Fibroblast of lung (primary cell): ENCODE results near the gene SLCO1C1. TPM values are rescaled to one million over a fixed set of nuclear protein-coding genes. Genes with fewer than 3 reads are reported as not detected.

Experiments
- DNase-seq, 2 donors: peaks; one replicate each; pipeline versions ENCODE4 v3.0.0 to v3.0.0-alpha.2; 2010; ENCODE audit warnings: low read depth in 2 of 2
- H2AFZ ChIP-seq: 2 replicates; pipeline ENCODE4 v1.5.1; 2012; ENCODE audit warnings: low read length, control low read depth, inconsistent platforms
- H3K27ac ChIP-seq: 2 replicates; pipeline ENCODE4 v1.5.1; 2011; ENCODE audit warnings: low read length, control low read depth; ENCODE audit not compliant: insufficient read depth
- H3K27me3 ChIP-seq: 2 replicates; pipeline ENCODE4 v1.5.1; 2011; ENCODE audit warnings: mild to moderate bottlenecking, low read length; ENCODE audit not compliant: control insufficient read depth, insufficient read depth
- H3K36me3 ChIP-seq: 2 replicates; pipeline ENCODE4 v1.5.1; 2011; ENCODE audit warnings: low read length; ENCODE audit not compliant: control insufficient read depth, insufficient read depth
- H3K4me1 ChIP-seq: 2 replicates; pipeline ENCODE4 v1.5.1; 2011; ENCODE audit warnings: low read length; ENCODE audit not compliant: control insufficient read depth, insufficient read depth; ENCODE audit errors: extremely low read depth
- H3K4me2 ChIP-seq: 2 replicates; pipeline ENCODE4 v1.5.1; 2011; ENCODE audit warnings: low read length, control low read depth; ENCODE audit not compliant: insufficient read depth; ENCODE audit errors: extremely low read depth
- H3K4me3 ChIP-seq, 4 experiments: fragments of 200-600 bp in 1 of 4; sonication (generic) in 1 of 4; replicated peaks in 1 of 4; 2 replicates each; pipeline ENCODE4 v1.5.1; 2011 to 2016; ENCODE audit warnings: low read length in 4 of 4, low read depth in 3 of 4, mild to moderate bottlenecking in 3 of 4, control low read depth in 2 of 4, inconsistent platforms in 1 of 4, mixed read lengths in 1 of 4; ENCODE audit not compliant: insufficient read depth in 1 of 4; ENCODE audit errors: control extremely low read depth in 1 of 4
- H3K79me2 ChIP-seq: 2 replicates; pipeline ENCODE4 v1.5.1; 2012; ENCODE audit warnings: mild to moderate bottlenecking, low read length, inconsistent platforms; ENCODE audit not compliant: control insufficient read depth, insufficient read depth
- H3K9ac ChIP-seq: 2 replicates; pipeline ENCODE4 v1.5.1; 2011; ENCODE audit warnings: mild to moderate bottlenecking, low read length, control low read depth; ENCODE audit not compliant: insufficient read depth
- H3K9me3 ChIP-seq: 2 replicates; pipeline ENCODE4 v1.5.1; 2012; ENCODE audit warnings: low read depth, low read length; ENCODE audit not compliant: control insufficient read depth, insufficient read depth
- H4K20me1 ChIP-seq: 2 replicates; pipeline ENCODE4 v1.5.1; 2011; ENCODE audit warnings: low read length; ENCODE audit not compliant: control insufficient read depth, insufficient read depth; ENCODE audit errors: extremely low read depth
- EZH2 ChIP-seq: IDR thresholded peaks from 2 replicates; pipeline ENCODE4 v1.5.1; 2012; ENCODE audit warnings: low read length, control low read depth, mild to moderate bottlenecking; ENCODE audit errors: missing control alignments
- polyA minus RNA-seq: library from RNA; depleted of rRNA, polyadenylated mRNA; stranded (reverse); fragments of >200 nt; gene quantifications from 2 replicates; pipeline ENCODE4 v1.2.3, GENCODE V29; 2011; ENCODE audit warnings: low replicate concordance
- polyA plus RNA-seq, 2 donors: library from polyadenylated mRNA; depleted of rRNA in 1 of 2; stranded (reverse) in 1 of 2; unstranded in 1 of 2; fragments of >200 nt; gene quantifications; 2 replicates each; pipeline ENCODE4 v1.2.1, GENCODE V29; 2011 to 2012; ENCODE audit warnings: missing spikeins in 1 of 2
- total RNA-seq: library from RNA; depleted of rRNA; stranded (reverse); fragments of >200 nt; gene quantifications from 2 replicates; pipeline ENCODE4 v1.2.1, GENCODE V29; 2014
- TF ChIP-seq, protein P1 (sequence below), 2 donors: IDR thresholded peaks in 1 of 2; conservative IDR thresholded peaks in 1 of 2; 1 replicate in 1 of 2; 2 replicates in 1 of 2; pipeline ENCODE4 v1.5.1; 2011 to 2012; ENCODE audit warnings: low read length in 2 of 2, control low read depth in 1 of 2, inconsistent platforms in 1 of 2, low read depth in 1 of 2, mild to moderate bottlenecking in 1 of 2

Gene SLCO1C1, protein sequence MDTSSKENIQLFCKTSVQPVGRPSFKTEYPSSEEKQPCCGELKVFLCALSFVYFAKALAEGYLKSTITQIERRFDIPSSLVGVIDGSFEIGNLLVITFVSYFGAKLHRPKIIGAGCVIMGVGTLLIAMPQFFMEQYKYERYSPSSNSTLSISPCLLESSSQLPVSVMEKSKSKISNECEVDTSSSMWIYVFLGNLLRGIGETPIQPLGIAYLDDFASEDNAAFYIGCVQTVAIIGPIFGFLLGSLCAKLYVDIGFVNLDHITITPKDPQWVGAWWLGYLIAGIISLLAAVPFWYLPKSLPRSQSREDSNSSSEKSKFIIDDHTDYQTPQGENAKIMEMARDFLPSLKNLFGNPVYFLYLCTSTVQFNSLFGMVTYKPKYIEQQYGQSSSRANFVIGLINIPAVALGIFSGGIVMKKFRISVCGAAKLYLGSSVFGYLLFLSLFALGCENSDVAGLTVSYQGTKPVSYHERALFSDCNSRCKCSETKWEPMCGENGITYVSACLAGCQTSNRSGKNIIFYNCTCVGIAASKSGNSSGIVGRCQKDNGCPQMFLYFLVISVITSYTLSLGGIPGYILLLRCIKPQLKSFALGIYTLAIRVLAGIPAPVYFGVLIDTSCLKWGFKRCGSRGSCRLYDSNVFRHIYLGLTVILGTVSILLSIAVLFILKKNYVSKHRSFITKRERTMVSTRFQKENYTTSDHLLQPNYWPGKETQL
- total RNA-seq (not detected in 2 replicates), polyA plus RNA-seq (not detected in 2 replicates), polyA minus RNA-seq (not detected in 2 replicates)
- polyA plus RNA-seq (2012): not detected in 2 replicates

DNA sequence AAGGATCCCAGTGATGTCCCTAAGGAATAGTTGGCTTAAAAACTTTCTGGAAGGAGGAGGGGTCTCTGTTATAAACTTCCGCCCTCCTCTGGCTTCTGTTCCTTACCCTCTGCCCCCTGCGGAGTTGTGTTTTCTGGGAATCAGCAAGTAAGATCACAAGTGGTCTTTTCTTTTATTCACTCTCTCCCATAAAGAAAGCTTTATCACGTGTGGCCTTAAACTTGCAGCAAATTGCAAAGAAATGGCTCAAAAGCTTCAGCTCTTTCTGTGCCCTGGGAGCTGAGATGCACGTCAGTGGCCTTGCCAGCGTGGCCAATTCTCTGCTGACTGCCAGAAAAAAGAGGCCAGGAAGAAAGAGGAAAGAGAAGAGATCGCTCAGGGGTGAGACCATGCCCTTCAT, at the start of gene SLCO1C1:
TSS of gene SLCO1C1 (plus strand) at position 101 of the 400 bp plus-strand sequence. CDS start 4,245 bp downstream, outside the sequence.
- Histone ChIP-seq H3K9ac (no peak within 1 kb of the TSS), H3K4me1 (no peaks in the 10 kb centered on the region), H3K27me3 (no peaks in the 10 kb centered on the region), H3K79me2 (no peaks in the 10 kb centered on the region), H3K9me3 (no peaks in the 10 kb centered on the region), H3K4me2 (no peak within 1 kb of the TSS), H3K4me3 (no peak within 1 kb of the TSS), H2AFZ (no peak within 1 kb of the TSS), H3K27ac (no peak within 1 kb of the TSS), H3K36me3 (no peaks in the 10 kb centered on the region), H4K20me1 (no peaks in the 10 kb centered on the region)
- no peak for DNase-seq
- no peak for TF ChIP-seq EZH2
- TF ChIP-seq, protein P1, sequence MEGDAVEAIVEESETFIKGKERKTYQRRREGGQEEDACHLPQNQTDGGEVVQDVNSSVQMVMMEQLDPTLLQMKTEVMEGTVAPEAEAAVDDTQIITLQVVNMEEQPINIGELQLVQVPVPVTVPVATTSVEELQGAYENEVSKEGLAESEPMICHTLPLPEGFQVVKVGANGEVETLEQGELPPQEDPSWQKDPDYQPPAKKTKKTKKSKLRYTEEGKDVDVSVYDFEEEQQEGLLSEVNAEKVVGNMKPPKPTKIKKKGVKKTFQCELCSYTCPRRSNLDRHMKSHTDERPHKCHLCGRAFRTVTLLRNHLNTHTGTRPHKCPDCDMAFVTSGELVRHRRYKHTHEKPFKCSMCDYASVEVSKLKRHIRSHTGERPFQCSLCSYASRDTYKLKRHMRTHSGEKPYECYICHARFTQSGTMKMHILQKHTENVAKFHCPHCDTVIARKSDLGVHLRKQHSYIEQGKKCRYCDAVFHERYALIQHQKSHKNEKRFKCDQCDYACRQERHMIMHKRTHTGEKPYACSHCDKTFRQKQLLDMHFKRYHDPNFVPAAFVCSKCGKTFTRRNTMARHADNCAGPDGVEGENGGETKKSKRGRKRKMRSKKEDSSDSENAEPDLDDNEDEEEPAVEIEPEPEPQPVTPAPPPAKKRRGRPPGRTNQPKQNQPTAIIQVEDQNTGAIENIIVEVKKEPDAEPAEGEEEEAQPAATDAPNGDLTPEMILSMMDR (conservative IDR thresholded peaks at IDR 0.05 in 1 of 2, IDR thresholded peaks at IDR 0.05 in 1 of 2; ENCODE audit: low read depth in 1 of 2, low read length in 2 of 2): no peak

DNA sequence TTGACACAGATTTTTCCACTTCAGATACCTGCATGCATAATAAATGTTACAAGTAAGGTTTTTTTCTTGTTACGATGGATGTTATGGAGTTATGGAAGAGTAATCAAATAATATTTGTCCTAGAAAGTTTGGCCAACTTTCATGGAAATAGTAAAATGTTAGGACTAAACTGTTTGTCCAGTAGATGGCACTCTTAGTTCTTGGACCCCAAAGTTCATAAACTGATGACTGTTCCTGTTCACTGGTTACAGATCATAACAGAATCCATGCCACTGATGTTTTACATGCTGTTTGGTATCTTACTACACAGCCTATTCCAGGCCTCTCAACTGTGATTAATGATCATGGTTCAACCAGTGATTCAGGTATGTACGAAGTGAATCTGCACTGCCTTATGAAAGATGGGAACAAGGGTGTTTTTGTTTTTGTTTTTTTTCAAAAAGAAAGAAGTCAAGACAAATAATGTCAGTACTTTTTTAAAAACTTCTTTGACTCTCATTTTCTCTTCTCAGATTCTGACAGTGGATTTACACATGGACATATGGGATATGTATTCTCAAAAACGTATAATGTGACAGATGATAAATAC, 48.8 kb upstream of the SLCO1C1 start:
- Histone ChIP-seq H3K27ac (no peak overlapping the region), H3K9ac (no peak overlapping the region), H4K20me1 (no peaks in the 10 kb centered on the region), H3K79me2 (no peaks in the 10 kb centered on the region), H3K4me1 (no peaks in the 10 kb centered on the region), H3K4me3 (no peak overlapping the region), H3K9me3 (no peaks in the 10 kb centered on the region), H3K27me3 (no peaks in the 10 kb centered on the region), H3K4me2 (no peak overlapping the region), H3K36me3 (no peaks in the 10 kb centered on the region), H2AFZ (no peak overlapping the region)
- DNase-seq: peak; percentile 51 to 65
- TF ChIP-seq, protein P1 (conservative IDR thresholded peaks at IDR 0.05 in 1 of 2, IDR thresholded peaks at IDR 0.05 in 1 of 2; ENCODE audit: low read depth in 1 of 2, low read length in 2 of 2): peak; percentile 60 to 72
- TF ChIP-seq EZH2: no peak

DNA sequence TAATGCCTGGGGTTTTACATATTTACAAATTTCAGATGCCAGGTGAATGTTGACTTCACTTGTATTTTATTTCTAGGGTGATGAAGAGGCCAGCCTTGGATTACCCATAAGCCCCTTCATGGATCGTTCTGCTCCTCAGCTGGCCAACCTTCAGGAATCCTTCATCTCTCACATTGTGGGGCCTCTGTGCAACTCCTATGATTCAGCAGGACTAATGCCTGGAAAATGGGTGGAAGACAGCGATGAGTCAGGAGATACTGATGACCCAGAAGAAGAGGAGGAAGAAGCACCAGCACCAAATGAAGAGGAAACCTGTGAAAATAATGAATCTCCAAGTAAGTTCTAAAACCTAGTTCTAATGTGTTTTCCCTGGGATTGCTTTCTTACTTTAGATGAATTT, 41.3 kb upstream of the SLCO1C1 start:
- no peaks in the 10 kb centered on the region for H3K4me1 ChIP-seq
- no peaks in the 10 kb centered on the region for H3K36me3 ChIP-seq
- no peak overlapping the region for H3K27ac ChIP-seq
- no peak overlapping the region for H2AFZ ChIP-seq
- DNase-seq: no peak
- no peaks in the 10 kb centered on the region for H3K79me2 ChIP-seq
- no peak overlapping the region for H3K4me2 ChIP-seq
- H3K9ac ChIP-seq: no peak overlapping the region
- TF ChIP-seq, protein P1 (conservative IDR thresholded peaks at IDR 0.05 in 1 of 2, IDR thresholded peaks at IDR 0.05 in 1 of 2; ENCODE audit: low read depth in 1 of 2, low read length in 2 of 2): no peak
- TF ChIP-seq EZH2: no peak
- H4K20me1 ChIP-seq: no peaks in the 10 kb centered on the region
- no peaks in the 10 kb centered on the region for H3K27me3 ChIP-seq
- no peaks in the 10 kb centered on the region for H3K9me3 ChIP-seq
- no peak overlapping the region for H3K4me3 ChIP-seq
